Measurements from ENCODE around the gene MT1H. TPM values are rescaled to one million over a fixed set of nuclear protein-coding genes. Genes with fewer than 3 reads are reported as not detected.
A peak's percentile ranks its signal among the peaks of the same experiment; 100 is the strongest.

The MT1H gene
- total and polyA plus RNA-seq, 7 experiments from 2014 or later, result 1.6 TPM; not detected in 6

- CTCF ChIA-PET, result no interaction called here
- Histone ChIP-seq H3K27me3 (ENCODE audit: control insufficient read depth in 2 of 2, insufficient read depth in 2 of 2, low read length in 2 of 2) (no peaks in the 10 kb centered on the region), H3K4me3 (ENCODE audit: low read length) (no peak overlapping the region), H3K27ac (ENCODE audit: low read depth, low read length) (no peak overlapping the region), H3K4me1 (ENCODE audit: control insufficient read depth in 2 of 2, insufficient read depth in 2 of 2, low read length in 2 of 2) (no peaks in the 10 kb centered on the region), H3K9me3 (ENCODE audit: control insufficient read depth in 2 of 3, low read length in 3 of 3) (no peaks in the 10 kb centered on the region), H3K36me3 (ENCODE audit: control insufficient read depth in 2 of 3, insufficient read depth in 3 of 3, low read length in 3 of 3) (no peaks in the 10 kb centered on the region)
- H3K4me3 Mint-ChIP-seq, result no peak overlapping the region
- no peak for DNase-seq
- POLR2A ChIA-PET, result no interaction called here
- H3K27ac Mint-ChIP-seq, result no peak overlapping the region
- peaks cover 0 to 20% (median 0%) of the 10 kb centered on the region in 5 donors for H3K27me3 Mint-ChIP-seq
- ATAC-seq, result no peak
- H3K4me1 Mint-ChIP-seq, result peaks cover 0 to 3% (median 0%) of the 10 kb centered on the region in 7 donors
- H3K36me3 Mint-ChIP-seq, result peaks cover 0 to 6% (median 4%) of the 10 kb centered on the region in 5 donors
- intact Hi-C loops (cut with micrococcal nuclease), result no loop called here
- peaks cover 0 to 8% (median 0%) of the 10 kb centered on the region in 11 donors for H3K9me3 Mint-ChIP-seq
Measured at GRCh38 chr16:56691885-56692284, 22.3 kb downstream of the MT1H start.

- no peaks in the 10 kb centered on the region for H3K4me1 Mint-ChIP-seq
- Histone ChIP-seq H3K36me3 (ENCODE audit: control insufficient read depth in 2 of 3, insufficient read depth in 3 of 3, low read length in 3 of 3) (no peaks in the 10 kb centered on the region), H3K4me3 (ENCODE audit: low read length) (no peak overlapping the region), H3K27me3 (ENCODE audit: control insufficient read depth in 2 of 2, insufficient read depth in 2 of 2, low read length in 2 of 2) (no peaks in the 10 kb centered on the region), H3K27ac (ENCODE audit: low read depth, low read length) (no peak overlapping the region), H3K9me3 (ENCODE audit: control insufficient read depth in 2 of 3, low read length in 3 of 3) (no peaks in the 10 kb centered on the region), H3K4me1 (ENCODE audit: control insufficient read depth in 2 of 2, insufficient read depth in 2 of 2, low read length in 2 of 2) (no peaks in the 10 kb centered on the region)
- DNase-seq, result no peak
- ChIA-PET CTCF (interaction anchor here (0.6 to 2.4 kb wide), 2 partner anchors 119 to 365 kb away, joined by 3 to 10 read pairs; no protein-coding TSS in a partner anchor), POLR2A (interaction anchor here (0.8 to 2.9 kb wide), 4 partner anchors 8 to 19 kb away, joined by 3 to 12 read pairs (median 4); partner anchors contain the start of gene MT1X)
- H3K36me3 Mint-ChIP-seq, result peaks cover 0 to 4% (median 0%) of the 10 kb centered on the region in 5 donors
- no peak for ATAC-seq
- no peak overlapping the region for H3K4me3 Mint-ChIP-seq
- peaks cover 0 to 18% (median 4%) of the 10 kb centered on the region in 11 donors for H3K9me3 Mint-ChIP-seq
- no peak overlapping the region for H3K27ac Mint-ChIP-seq
- intact Hi-C loops (cut with micrococcal nuclease), result no loop called here
- H3K27me3 Mint-ChIP-seq, result peaks cover 0 to 6% (median 0%) of the 10 kb centered on the region in 5 donors
Measured at GRCh38 chr16:56695246-56695645, 25.6 kb downstream of the MT1H start.

GRCh38 chr16:56697456-56698155 lies 28.0 kb downstream of the MT1H start:
- H3K27me3 Mint-ChIP-seq, result peaks cover 0 to 5% (median 0%) of the 10 kb centered on the region in 5 donors
- peak overlapping the region in 2 of 9 donors; percentile 46 to 51 for H3K27ac Mint-ChIP-seq
- H3K4me3 Mint-ChIP-seq, result no peak overlapping the region
- CTCF ChIA-PET, result interaction anchor here (1.2 kb wide), 1 partner anchor 121 kb away, joined by 6 read pairs; no protein-coding TSS in a partner anchor
- H3K36me3 ChIP-seq (ENCODE audit: control insufficient read depth in 2 of 3, insufficient read depth in 3 of 3, low read length in 3 of 3), result no peaks in the 10 kb centered on the region
- H3K9me3 Mint-ChIP-seq, result peaks cover 0 to 18% (median 0%) of the 10 kb centered on the region in 11 donors
- no peaks in the 10 kb centered on the region for H3K27me3 ChIP-seq (ENCODE audit: control insufficient read depth in 2 of 2, insufficient read depth in 2 of 2, low read length in 2 of 2)
- DNase-seq (no peak), ATAC-seq (no peak)
- peaks cover 0 to 4% (median 0%) of the 10 kb centered on the region in 5 donors for H3K36me3 Mint-ChIP-seq
- peaks cover 0 to 5% of the 10 kb centered on the region in 2 donors for H3K4me1 ChIP-seq (ENCODE audit: control insufficient read depth in 2 of 2, insufficient read depth in 2 of 2, low read length in 2 of 2)
- POLR2A ChIA-PET, result interaction anchor here (0.6 to 1.6 kb wide), 3 partner anchors 15 to 25 kb away, joined by 3 to 8 read pairs (median 5); partner anchors contain the start of gene MT1X
- no peak overlapping the region for H3K27ac ChIP-seq (ENCODE audit: low read depth, low read length)
- intact Hi-C loops (cut with micrococcal nuclease), result no loop called here
- no peak overlapping the region for H3K4me3 ChIP-seq (ENCODE audit: low read length)
- H3K9me3 ChIP-seq (ENCODE audit: control insufficient read depth in 2 of 3, low read length in 3 of 3), result no peaks in the 10 kb centered on the region
- peaks cover 0 to 10% (median 9%) of the 10 kb centered on the region in 7 donors for H3K4me1 Mint-ChIP-seq

GRCh38 chr16:56700195-56700594 lies 30.6 kb downstream of the MT1H start:
- H3K4me1 ChIP-seq (ENCODE audit: control insufficient read depth in 2 of 2, insufficient read depth in 2 of 2, low read length in 2 of 2), result peaks cover 0 to 5% of the 10 kb centered on the region in 2 donors
- ATAC-seq (no peak), DNase-seq (no peak)
- Mint-ChIP-seq H3K4me3 (no peak overlapping the region), H3K4me1 (peaks cover 0 to 10% (median 9%) of the 10 kb centered on the region in 7 donors), H3K27me3 (peaks cover 0 to 3% (median 0%) of the 10 kb centered on the region in 5 donors), H3K27ac (peak overlapping the region in 2 of 9 donors; percentile 45 to 76), H3K36me3 (peaks cover 0 to 4% (median 0%) of the 10 kb centered on the region in 5 donors), H3K9me3 (peaks cover 0 to 18% (median 0%) of the 10 kb centered on the region in 11 donors)
- H3K36me3 ChIP-seq (ENCODE audit: control insufficient read depth in 2 of 3, insufficient read depth in 3 of 3, low read length in 3 of 3), result no peaks in the 10 kb centered on the region
- CTCF ChIA-PET, result interaction anchor here (0.8 to 5.0 kb wide), 9 partner anchors 17 to 186 kb away, joined by 3 to 86 read pairs (median 5); partner anchors contain the start of gene MT1X
- H3K27me3 ChIP-seq (ENCODE audit: control insufficient read depth in 2 of 2, insufficient read depth in 2 of 2, low read length in 2 of 2), result no peaks in the 10 kb centered on the region
- POLR2A ChIA-PET, result interaction anchor here (0.6 to 3.7 kb wide), 3 partner anchors 16 to 95 kb away, joined by 3 to 16 read pairs (median 3); no protein-coding TSS in a partner anchor
- H3K4me3 ChIP-seq (ENCODE audit: low read length), result no peak overlapping the region
- no peak overlapping the region for H3K27ac ChIP-seq (ENCODE audit: low read depth, low read length)
- intact Hi-C loops (cut with micrococcal nuclease), result loop anchor here in 1 of 2 donors (10.0 kb wide), 1 partner anchor 275 kb away; the partner anchor contains the start of gene AMFR
- no peaks in the 10 kb centered on the region for H3K9me3 ChIP-seq (ENCODE audit: control insufficient read depth in 2 of 3, low read length in 3 of 3)

- ChIA-PET CTCF (interaction anchor here (0.7 to 5.0 kb wide), 15 partner anchors 17 to 267 kb away, joined by 3 to 86 read pairs (median 6); partner anchors contain the start of gene MT1X), POLR2A (interaction anchor here (0.6 to 3.7 kb wide), 4 partner anchors 16 to 181 kb away, joined by 3 to 16 read pairs (median 3); partner anchors contain the start of gene BBS2)
- intact Hi-C loops (cut with micrococcal nuclease), result loop anchor here in 1 of 2 donors (10.0 kb wide), 1 partner anchor 276 kb away; the partner anchor contains the start of gene AMFR
- ATAC-seq, result no peak
- H3K27me3 Mint-ChIP-seq, result peaks cover 0 to 3% (median 0%) of the 10 kb centered on the region in 5 donors
- no peaks in the 10 kb centered on the region for H3K36me3 ChIP-seq (ENCODE audit: control insufficient read depth in 2 of 3, insufficient read depth in 3 of 3, low read length in 3 of 3)
- no peak overlapping the region for H3K27ac ChIP-seq (ENCODE audit: low read depth, low read length)
- H3K4me3 ChIP-seq (ENCODE audit: low read length), result no peak overlapping the region
- H3K9me3 ChIP-seq (ENCODE audit: control insufficient read depth in 2 of 3, low read length in 3 of 3), result no peaks in the 10 kb centered on the region
- H3K27me3 ChIP-seq (ENCODE audit: control insufficient read depth in 2 of 2, insufficient read depth in 2 of 2, low read length in 2 of 2), result no peaks in the 10 kb centered on the region
- peaks cover 0 to 18% (median 0%) of the 10 kb centered on the region in 11 donors for H3K9me3 Mint-ChIP-seq
- H3K36me3 Mint-ChIP-seq, result peaks cover 0 to 4% (median 0%) of the 10 kb centered on the region in 5 donors
- no peak for DNase-seq
- peaks cover 0 to 5% of the 10 kb centered on the region in 2 donors for H3K4me1 ChIP-seq (ENCODE audit: control insufficient read depth in 2 of 2, insufficient read depth in 2 of 2, low read length in 2 of 2)
- peaks cover 0 to 10% (median 9%) of the 10 kb centered on the region in 7 donors for H3K4me1 Mint-ChIP-seq
- H3K4me3 Mint-ChIP-seq, result no peak overlapping the region
- no peak overlapping the region for H3K27ac Mint-ChIP-seq
Measured at GRCh38 chr16:56700631-56701030, 31.0 kb downstream of the MT1H start.

GRCh38 chr16:56701534-56701933 lies 31.9 kb downstream of the MT1H start:
- peaks cover 0 to 4% (median 0%) of the 10 kb centered on the region in 5 donors for H3K36me3 Mint-ChIP-seq
- no peak overlapping the region for H3K4me3 ChIP-seq (ENCODE audit: low read length)
- peaks cover 0 to 16% (median 0%) of the 10 kb centered on the region in 11 donors for H3K9me3 Mint-ChIP-seq
- peak overlapping the region; percentile 30 for H3K27ac ChIP-seq (ENCODE audit: low read depth, low read length)
- no peak for DNase-seq
- no peak for ATAC-seq
- peaks cover 0 to 5% of the 10 kb centered on the region in 2 donors for H3K4me1 ChIP-seq (ENCODE audit: control insufficient read depth in 2 of 2, insufficient read depth in 2 of 2, low read length in 2 of 2)
- intact Hi-C loops (cut with micrococcal nuclease), result loop anchor here in 1 of 2 donors (10.0 kb wide), 1 partner anchor 277 kb away; the partner anchor contains the start of gene AMFR
- H3K27ac Mint-ChIP-seq, result peak overlapping the region in 8 of 9 donors; percentile 5 to 82 (median 43)
- no peaks in the 10 kb centered on the region for H3K27me3 Mint-ChIP-seq
- ChIA-PET POLR2A (interaction anchor here (0.5 to 3.7 kb wide), 11 partner anchors 19 to 182 kb away, joined by 3 to 17 read pairs (median 5); partner anchors contain the start of genes BBS2, MT1X and NUP93), CTCF (interaction anchor here (0.6 to 5.0 kb wide), 37 partner anchors 8 to 383 kb away, joined by 3 to 86 read pairs (median 4); partner anchors contain the start of genes BBS2, MT1H, MT1X and MT2A)
- no peak overlapping the region for H3K4me3 Mint-ChIP-seq
- no peaks in the 10 kb centered on the region for H3K27me3 ChIP-seq (ENCODE audit: control insufficient read depth in 2 of 2, insufficient read depth in 2 of 2, low read length in 2 of 2)
- peaks cover 0 to 10% (median 9%) of the 10 kb centered on the region in 7 donors for H3K4me1 Mint-ChIP-seq
- H3K36me3 ChIP-seq (ENCODE audit: control insufficient read depth in 2 of 3, insufficient read depth in 3 of 3, low read length in 3 of 3), result no peaks in the 10 kb centered on the region
- H3K9me3 ChIP-seq (ENCODE audit: control insufficient read depth in 2 of 3, low read length in 3 of 3), result no peaks in the 10 kb centered on the region
